ENCODE data around the gene ADCY9.

Gene ADCY9

DNA sequence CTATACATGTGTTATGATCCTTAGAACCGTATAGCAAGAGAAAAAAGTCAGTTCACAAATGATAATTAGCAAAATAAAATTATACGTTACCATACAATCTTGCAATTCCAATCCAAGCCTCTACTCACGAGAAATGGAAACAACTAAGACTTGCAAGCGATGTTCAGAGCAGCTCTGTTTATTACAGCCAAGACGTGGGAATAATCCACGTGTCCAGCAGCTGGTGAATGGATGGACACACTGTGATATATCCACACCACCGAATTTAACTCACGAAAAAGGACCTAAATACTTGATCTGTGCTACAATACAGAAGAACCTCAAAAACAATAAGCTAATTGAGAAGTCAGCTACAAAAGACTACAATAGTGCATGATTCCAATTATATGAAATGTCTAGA lies 88.1 kb downstream of the ADCY9 start:
- ChIA-PET CTCF (interaction anchor here (1.2 to 1.3 kb wide), 2 partner anchors 9 to 12 kb away, joined by 3 to 4 read pairs; no protein-coding TSS in a partner anchor), POLR2A (no interaction called here)
- TF ChIP-seq, protein P1, sequence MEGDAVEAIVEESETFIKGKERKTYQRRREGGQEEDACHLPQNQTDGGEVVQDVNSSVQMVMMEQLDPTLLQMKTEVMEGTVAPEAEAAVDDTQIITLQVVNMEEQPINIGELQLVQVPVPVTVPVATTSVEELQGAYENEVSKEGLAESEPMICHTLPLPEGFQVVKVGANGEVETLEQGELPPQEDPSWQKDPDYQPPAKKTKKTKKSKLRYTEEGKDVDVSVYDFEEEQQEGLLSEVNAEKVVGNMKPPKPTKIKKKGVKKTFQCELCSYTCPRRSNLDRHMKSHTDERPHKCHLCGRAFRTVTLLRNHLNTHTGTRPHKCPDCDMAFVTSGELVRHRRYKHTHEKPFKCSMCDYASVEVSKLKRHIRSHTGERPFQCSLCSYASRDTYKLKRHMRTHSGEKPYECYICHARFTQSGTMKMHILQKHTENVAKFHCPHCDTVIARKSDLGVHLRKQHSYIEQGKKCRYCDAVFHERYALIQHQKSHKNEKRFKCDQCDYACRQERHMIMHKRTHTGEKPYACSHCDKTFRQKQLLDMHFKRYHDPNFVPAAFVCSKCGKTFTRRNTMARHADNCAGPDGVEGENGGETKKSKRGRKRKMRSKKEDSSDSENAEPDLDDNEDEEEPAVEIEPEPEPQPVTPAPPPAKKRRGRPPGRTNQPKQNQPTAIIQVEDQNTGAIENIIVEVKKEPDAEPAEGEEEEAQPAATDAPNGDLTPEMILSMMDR (IDR thresholded peaks at IDR 0.05; ENCODE audit: control extremely low read depth, extremely low read depth, low read depth, missing control alignments): no peak
- no peak for DNase-seq (ENCODE audit: extremely low spot score)

DNA sequence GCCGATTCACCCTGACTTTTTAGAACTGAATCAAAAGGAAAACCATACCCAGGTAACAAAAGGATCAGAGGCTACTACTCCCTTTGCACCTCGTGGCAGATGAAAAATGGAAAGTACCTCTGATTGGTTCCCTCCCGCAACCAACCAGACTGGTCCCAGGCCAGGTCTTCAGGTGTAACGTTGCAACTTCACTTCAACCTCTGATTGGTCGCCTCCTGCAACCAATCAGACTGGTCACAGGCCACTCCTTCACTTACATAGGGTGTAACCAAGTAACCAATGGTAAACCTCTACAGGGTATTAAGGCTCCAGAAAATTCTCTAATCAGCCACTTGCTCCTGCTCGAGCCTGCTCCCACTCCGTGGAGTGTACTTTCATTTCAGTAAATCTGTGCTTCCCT lies 89.4 kb downstream of the ADCY9 start:
- ChIA-PET CTCF (no interaction called here), POLR2A (no interaction called here)
- TF ChIP-seq, protein P1 (IDR thresholded peaks at IDR 0.05; ENCODE audit: control extremely low read depth, extremely low read depth, low read depth, missing control alignments): no peak
- no peak for DNase-seq (ENCODE audit: extremely low spot score)

DNA sequence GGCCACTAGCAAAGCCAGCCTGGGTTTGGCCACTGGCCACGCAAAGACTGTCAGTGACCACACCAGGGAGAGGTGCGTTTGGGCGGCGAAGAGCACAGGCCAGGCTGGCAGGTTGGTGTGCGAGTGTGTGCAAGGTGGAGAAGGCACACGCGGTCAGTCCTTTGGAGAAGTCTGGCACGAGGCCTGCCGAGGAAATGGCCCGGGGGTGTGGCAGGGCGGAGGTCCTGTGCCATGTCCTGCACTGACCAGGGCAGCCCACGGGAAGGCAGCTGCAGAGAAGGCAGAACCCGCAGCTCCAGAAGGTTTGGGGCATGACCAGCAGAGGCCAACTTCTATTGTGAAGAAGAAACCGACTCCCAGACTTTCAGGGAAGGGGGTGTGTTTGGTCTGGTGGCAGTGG lies 90.8 kb downstream of the ADCY9 start:
- ChIA-PET POLR2A (no interaction called here), CTCF (no interaction called here)
- DNase-seq (ENCODE audit: extremely low spot score): no peak
- TF ChIP-seq, protein P1 (IDR thresholded peaks at IDR 0.05; ENCODE audit: control extremely low read depth, extremely low read depth, low read depth, missing control alignments): no peak

DNA sequence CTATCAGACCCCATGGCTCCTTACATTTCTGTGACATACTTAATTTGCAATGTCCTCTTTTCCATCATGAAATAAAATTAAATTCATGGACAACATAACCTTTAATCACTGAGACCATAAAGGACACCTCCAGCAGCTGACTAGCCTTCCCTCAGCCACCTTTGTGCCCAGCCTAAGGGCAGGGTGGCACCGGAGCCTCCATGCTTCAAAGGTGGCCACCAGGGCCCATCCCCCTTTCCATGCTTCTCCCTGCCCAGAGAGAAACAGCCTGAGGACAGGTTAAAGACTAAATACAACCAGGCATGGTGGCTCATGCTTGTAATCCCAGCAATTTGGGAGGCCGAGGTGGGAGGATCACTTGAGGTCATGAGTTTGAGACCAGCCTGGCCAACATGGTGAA lies 94.3 kb downstream of the ADCY9 start:
- no peak for DNase-seq (ENCODE audit: extremely low spot score)
- CTCF ChIA-PET: no interaction called here
- POLR2A ChIA-PET: interaction anchor here (0.7 kb wide), 1 partner anchor 1330 kb away, joined by 3 read pairs; no protein-coding TSS in a partner anchor
- TF ChIP-seq, protein P1 (IDR thresholded peaks at IDR 0.05; ENCODE audit: control extremely low read depth, extremely low read depth, low read depth, missing control alignments): no peak

DNA sequence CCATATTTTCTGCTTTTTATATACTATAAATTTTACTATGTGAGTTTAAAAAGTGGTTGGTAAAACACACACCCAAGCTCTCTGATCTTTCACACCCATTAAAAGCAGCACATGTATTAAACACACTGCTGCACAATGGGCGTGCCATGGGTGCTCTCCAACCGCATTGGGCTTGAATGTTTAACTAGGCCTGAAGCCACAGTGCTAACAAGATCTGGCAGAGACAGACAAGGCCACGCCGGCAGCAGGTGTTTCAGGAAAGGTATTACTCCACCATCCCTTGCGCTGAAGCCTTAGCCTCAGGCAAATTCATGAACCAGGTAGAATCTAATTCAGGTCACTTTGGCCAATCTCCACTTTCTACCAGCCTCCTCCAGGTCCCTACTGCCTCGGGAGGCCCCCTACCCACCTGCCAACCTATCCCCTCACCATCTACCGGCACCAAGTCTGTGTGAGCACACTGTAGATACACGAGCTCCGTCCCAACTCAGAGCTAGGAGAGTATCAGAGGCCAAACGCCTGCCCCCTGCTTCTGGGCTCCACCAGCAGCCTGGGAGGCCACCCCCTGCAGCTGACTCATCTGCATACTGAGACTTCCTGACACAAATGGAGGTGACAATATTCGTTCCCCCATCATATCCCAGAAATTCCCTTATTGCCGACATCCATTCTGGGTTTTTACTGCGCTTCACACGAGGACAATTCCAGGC lies 95.0 kb downstream of the ADCY9 start:
- POLR2A ChIA-PET: no interaction called here
- no peak for DNase-seq (ENCODE audit: extremely low spot score)

DNA sequence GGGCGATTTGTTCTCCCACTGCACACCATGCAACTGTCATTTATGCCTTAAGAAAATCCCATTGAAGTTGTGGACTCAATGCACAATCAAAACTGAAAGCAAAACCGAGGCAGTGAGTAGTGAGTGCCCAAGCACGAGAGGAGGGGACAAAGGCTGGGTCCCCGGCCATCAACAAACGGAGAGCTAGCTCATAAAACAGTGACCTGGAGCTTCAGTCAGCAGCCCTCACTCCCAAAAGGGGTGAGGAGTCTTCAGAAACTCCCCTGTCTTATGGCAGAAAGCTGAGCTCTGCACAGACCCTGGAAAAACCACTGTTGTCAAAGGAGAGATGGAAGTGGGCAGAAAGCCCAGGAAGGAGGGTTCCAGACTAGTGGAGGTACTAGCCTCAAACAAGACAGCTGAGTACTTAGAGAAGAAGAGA lies 96.9 kb downstream of the ADCY9 start:
- POLR2A ChIA-PET: no interaction called here
- TF ChIP-seq, protein P1 (IDR thresholded peaks at IDR 0.05; ENCODE audit: control extremely low read depth, extremely low read depth, low read depth, missing control alignments): no peak
- CTCF ChIA-PET: interaction anchor here (1.2 kb wide), 1 partner anchor 9 kb away, joined by 4 read pairs; no protein-coding TSS in a partner anchor
- DNase-seq (ENCODE audit: extremely low spot score): peak; percentile 32

More for the DNA sequence above, 95.0 kb downstream of the ADCY9 start:
- TF ChIP-seq, protein P1 (IDR thresholded peaks at IDR 0.05; ENCODE audit: control extremely low read depth, extremely low read depth, low read depth, missing control alignments): no peak
- CTCF ChIA-PET: no interaction called here

Data from GM10248 (cell line).